Suppressor macrophage treated with lipopolysaccharide for 4 hours (primary cell): ENCODE measurements around the gene SYT7.

Experiments used
- DNase-seq: peaks from one replicate; pipeline ENCODE4 v3.0.0-alpha.2; 2020

SYT7 gene

GRCh38 chr11:61579676-61580270 lies 1.1 kb downstream of the SYT7 start:
- DNase-seq, result no peak

GRCh38 chr11:61578819-61579675 lies 1.8 kb downstream of the SYT7 start:
- DNase-seq, result no peak

- DNase-seq, result no peak
Measured at GRCh38 chr11:61577383-61578118, 3.3 kb downstream of the SYT7 start.

- no peak for DNase-seq
Measured at GRCh38 chr11:61575886-61576861, 4.7 kb downstream of the SYT7 start.

GRCh38 chr11:61574611-61575010 lies 6.3 kb downstream of the SYT7 start:
- no peak for DNase-seq

- no peak for DNase-seq
Measured at GRCh38 chr11:61572913-61573312, 8.0 kb downstream of the SYT7 start.

GRCh38 chr11:61571869-61572268 lies 9.0 kb downstream of the SYT7 start:
- no peak for DNase-seq

- DNase-seq, result no peak
Measured at GRCh38 chr11:61571337-61571736, 9.5 kb downstream of the SYT7 start.

- no peak for DNase-seq
Measured at GRCh38 chr11:61569701-61570100, 11.2 kb downstream of the SYT7 start.

- DNase-seq, result no peak
Measured at GRCh38 chr11:61569018-61569417, 11.9 kb downstream of the SYT7 start.

- DNase-seq, result peak; percentile 79
Measured at GRCh38 chr11:61567286-61568061, 13.4 kb downstream of the SYT7 start.

- DNase-seq, result no peak
Measured at GRCh38 chr11:61564936-61565696, 15.8 kb downstream of the SYT7 start.

- no peak for DNase-seq
Measured at GRCh38 chr11:61560751-61561150, 20.1 kb downstream of the SYT7 start.

GRCh38 chr11:61556621-61557020 lies 24.3 kb downstream of the SYT7 start:
- DNase-seq, result no peak

GRCh38 chr11:61555978-61556377 lies 24.9 kb downstream of the SYT7 start:
- DNase-seq, result no peak

GRCh38 chr11:61555051-61555969 lies 25.6 kb downstream of the SYT7 start:
- DNase-seq, result no peak

- DNase-seq, result no peak
Measured at GRCh38 chr11:61554172-61554988, 26.5 kb downstream of the SYT7 start.

GRCh38 chr11:61553373-61554171 lies 27.3 kb downstream of the SYT7 start:
- no peak for DNase-seq
